ENCODE measurements around the gene SPNS2. TPM values are rescaled to one million over a fixed set of nuclear protein-coding genes. Genes with fewer than 3 reads are reported as not detected.

The SPNS2 gene
- polyA plus RNA-seq, 3 donors, result 0.23 to 0.33 TPM; not detected in 1

- Histone ChIP-seq H3K79me2 (ENCODE audit: insufficient read depth, low read length) (no peaks in the 10 kb centered on the region), H3K9ac (ENCODE audit: insufficient read depth, low read length, poor library complexity, severe bottlenecking) (no peak overlapping the region), H2AFZ (ENCODE audit: insufficient read depth, low read depth, low read length, poor library complexity, severe bottlenecking) (no peak overlapping the region), H3K4me3 (replicated peaks in 1 of 3; ENCODE audit: low read depth in 2 of 3, low read length in 3 of 3) (no peak overlapping the region), H3K27me3 (ENCODE audit: control insufficient read depth in 2 of 2, insufficient read depth in 2 of 2, low read length in 2 of 2) (peaks cover 14 to 33% of the 10 kb centered on the region in 2 donors), H3K4me2 (replicated peaks; ENCODE audit: extremely low read depth, low read length, poor library complexity, severe bottlenecking) (no peak overlapping the region), H3K9me3 (replicated peaks in 1 of 2; ENCODE audit: control insufficient read depth in 1 of 2, insufficient read depth in 1 of 2, low read length in 2 of 2) (peaks cover 0 to 13% of the 10 kb centered on the region in 2 donors), H4K20me1 (ENCODE audit: insufficient read depth, low read length) (no peaks in the 10 kb centered on the region), H3K27ac (ENCODE audit: low read depth in 1 of 2, low read length in 2 of 2) (no peak overlapping the region), H3K4me1 (ENCODE audit: control insufficient read depth in 1 of 2, insufficient read depth in 2 of 2, low read length in 2 of 2) (peaks cover 25 to 31% of the 10 kb centered on the region in 2 donors), H3K36me3 (replicated peaks in 1 of 2; ENCODE audit: control insufficient read depth in 1 of 2, insufficient read depth in 2 of 2, low read length in 2 of 2) (no peaks in the 10 kb centered on the region)
- Mint-ChIP-seq H3K4me1 (peaks cover 36% of the 10 kb centered on the region), H3K27ac (peak overlapping the region in 1 of 7 donors; percentile 15), H3K4me3 (no peak overlapping the region), H3K36me3 (peaks cover 0 to 5% of the 10 kb centered on the region in 2 donors), H3K9me3 (peaks cover 0 to 17% (median 0%) of the 10 kb centered on the region in 7 donors), H3K27me3 (ENCODE audit: low read depth in 3 of 3) (peaks cover 35 to 54% (median 38%) of the 10 kb centered on the region in 3 donors)
- TF ChIP-seq CTCF (IDR thresholded peaks at IDR 0.05), result no peak
- no peak for DNase-seq
- WGBS (ENCODE audit: insufficient coverage), result 89% methylated on average over 12 of the region's 18 CpGs
- intact Hi-C loops (cut with micrococcal nuclease), result no loop called here
Observed at GRCh38 chr17:4502466-4503154, 3.9 kb downstream of the SPNS2 start.

- H3K4me2 ChIP-seq (replicated peaks; ENCODE audit: extremely low read depth, low read length, poor library complexity, severe bottlenecking), result no peak overlapping the region
- intact Hi-C loops (cut with micrococcal nuclease), result no loop called here
- no peak overlapping the region for H3K4me3 ChIP-seq (replicated peaks in 1 of 3; ENCODE audit: low read depth in 2 of 3, low read length in 3 of 3)
- H3K27ac Mint-ChIP-seq, result peak overlapping the region in 2 of 7 donors; percentile 15 to 46
- H3K27ac ChIP-seq (ENCODE audit: low read depth in 1 of 2, low read length in 2 of 2), result no peak overlapping the region
- no peak overlapping the region for H2AFZ ChIP-seq (ENCODE audit: insufficient read depth, low read depth, low read length, poor library complexity, severe bottlenecking)
- H3K27me3 Mint-ChIP-seq (ENCODE audit: low read depth in 3 of 3), result peaks cover 26 to 47% (median 33%) of the 10 kb centered on the region in 3 donors
- peaks cover 33% of the 10 kb centered on the region for H3K4me1 Mint-ChIP-seq
- H3K27me3 ChIP-seq (ENCODE audit: control insufficient read depth in 2 of 2, insufficient read depth in 2 of 2, low read length in 2 of 2), result peaks cover 14 to 25% of the 10 kb centered on the region in 2 donors
- TF ChIP-seq CTCF (IDR thresholded peaks at IDR 0.05), result no peak
- H4K20me1 ChIP-seq (ENCODE audit: insufficient read depth, low read length), result no peaks in the 10 kb centered on the region
- H3K9ac ChIP-seq (ENCODE audit: insufficient read depth, low read length, poor library complexity, severe bottlenecking), result no peak overlapping the region
- peaks cover 22 to 26% of the 10 kb centered on the region in 2 donors for H3K4me1 ChIP-seq (ENCODE audit: control insufficient read depth in 1 of 2, insufficient read depth in 2 of 2, low read length in 2 of 2)
- no peaks in the 10 kb centered on the region for H3K79me2 ChIP-seq (ENCODE audit: insufficient read depth, low read length)
- no peaks in the 10 kb centered on the region for H3K36me3 ChIP-seq (replicated peaks in 1 of 2; ENCODE audit: control insufficient read depth in 1 of 2, insufficient read depth in 2 of 2, low read length in 2 of 2)
- no peak for DNase-seq
- WGBS (ENCODE audit: insufficient coverage), result 75% methylated on average over 2 of the region's 4 CpGs
- H3K36me3 Mint-ChIP-seq, result peaks cover 0 to 5% of the 10 kb centered on the region in 2 donors
- peaks cover 0 to 14% (median 0%) of the 10 kb centered on the region in 7 donors for H3K9me3 Mint-ChIP-seq
- no peak overlapping the region for H3K4me3 Mint-ChIP-seq
- H3K9me3 ChIP-seq (replicated peaks in 1 of 2; ENCODE audit: control insufficient read depth in 1 of 2, insufficient read depth in 1 of 2, low read length in 2 of 2), result peaks cover 0 to 13% of the 10 kb centered on the region in 2 donors
Observed at GRCh38 chr17:4503283-4504025, 4.8 kb downstream of the SPNS2 start.
